Anterior cingulate cortex (tissue), 58 donors: ENCODE data around the gene TRAPPC6A.

Source experiments
- DNase-seq, 58 donors: peaks; one replicate each; lab custom pipeline; 2025; lab: John Stamatoyannopoulos, UW

Gene TRAPPC6A

GRCh38 chr19:45115809-45116615 is 62.0 kb downstream of the TRAPPC6A start:
- DNase-seq = no peak

- DNase-seq = no peak
These were observed 63.9 kb downstream of the TRAPPC6A start for GRCh38 chr19:45114116-45114515.

GRCh38 chr19:45113628-45114027 is 64.4 kb downstream of the TRAPPC6A start:
- DNase-seq = no peak
